H9 (cell line): ENCODE data around the gene TRA2B. TPM values are rescaled to one million over a fixed set of nuclear protein-coding genes. Genes with fewer than 3 reads are reported as not detected.

ENCODE experiments used
- DNase-seq: peaks from one replicate; pipeline ENCODE4 v3.0.0-alpha.2; 2017
- H2AFZ ChIP-seq: one replicate; pipeline ENCODE4 v1.6.1; 2013; ENCODE audit warnings: mild to moderate bottlenecking, low read length, control low read depth, moderate library complexity
- H2AK5ac ChIP-seq: 2 replicates; pipeline ENCODE4 v1.6.1; 2013; ENCODE audit warnings: low read length, control low read depth, mixed read lengths; ENCODE audit not compliant: insufficient read length
- H2BK120ac ChIP-seq: one replicate; pipeline ENCODE4 v1.6.1; 2013; ENCODE audit warnings: low read depth, mild to moderate bottlenecking, low read length, control low read depth, inconsistent platforms; ENCODE audit not compliant: poor library complexity, severe bottlenecking
- H2BK12ac ChIP-seq: 2 replicates; pipeline ENCODE4 v1.6.1; 2013; ENCODE audit warnings: low read length, control low read depth, mixed read lengths, low read depth; ENCODE audit not compliant: insufficient read length
- H2BK15ac ChIP-seq: 2 replicates; pipeline ENCODE4 v1.6.1; 2013; ENCODE audit warnings: low read depth, low read length, control low read depth
- H2BK20ac ChIP-seq: one replicate; pipeline ENCODE4 v1.6.1; 2013; ENCODE audit warnings: low read depth, mild to moderate bottlenecking, low read length, control low read depth, inconsistent platforms; ENCODE audit not compliant: poor library complexity, severe bottlenecking
- H2BK5ac ChIP-seq: 2 replicates; pipeline ENCODE4 v1.6.1; 2013; ENCODE audit warnings: low read length, control low read depth, mixed read lengths; ENCODE audit not compliant: insufficient read length
- H3K14ac ChIP-seq: 2 replicates; pipeline ENCODE4 v1.6.1; 2013; ENCODE audit warnings: low read length, control low read depth; ENCODE audit not compliant: insufficient read depth
- H3K18ac ChIP-seq: 2 replicates; pipeline ENCODE4 v1.6.1; 2013; ENCODE audit warnings: low read depth, mild to moderate bottlenecking, mixed read lengths, low read length, control low read depth; ENCODE audit not compliant: insufficient read length
- H3K23ac ChIP-seq: 2 replicates; pipeline ENCODE4 v1.6.1; 2013; ENCODE audit warnings: low read length, control low read depth, mixed read lengths, low read depth; ENCODE audit not compliant: insufficient read length
- H3K23me2 ChIP-seq: 2 replicates; pipeline ENCODE4 v1.6.1; 2013; ENCODE audit warnings: low read depth, mild to moderate bottlenecking, mixed read lengths, low read length, control low read depth; ENCODE audit not compliant: insufficient read length, poor library complexity, severe bottlenecking
- H3K27ac ChIP-seq: 2 replicates; pipeline ENCODE4 v1.5.1; 2013; ENCODE audit warnings: low read length, control low read depth, mixed read lengths, low read depth; ENCODE audit not compliant: insufficient read length
- H3K27me3 ChIP-seq: 2 replicates; pipeline ENCODE4 v1.6.1; 2013; ENCODE audit warnings: low read length, control low read depth, inconsistent platforms; ENCODE audit not compliant: insufficient read depth
- H3K4ac ChIP-seq: 2 replicates; pipeline ENCODE4 v1.6.1; 2013; ENCODE audit warnings: low read depth, mild to moderate bottlenecking, control low read depth, inconsistent platforms, low read length, moderate library complexity
- H3K4me1 ChIP-seq: 2 replicates; pipeline ENCODE4 v1.6.1; 2013; ENCODE audit warnings: low read length, control low read depth, inconsistent platforms; ENCODE audit not compliant: insufficient read depth
- H3K4me2 ChIP-seq: 2 replicates; pipeline ENCODE4 v1.6.1; 2013; ENCODE audit warnings: low read length, control low read depth, mixed read lengths; ENCODE audit not compliant: insufficient read length, insufficient read depth
- H3K56ac ChIP-seq: 2 replicates; pipeline ENCODE4 v1.6.1; 2013; ENCODE audit warnings: low read depth, mild to moderate bottlenecking, mixed read lengths, low read length, control low read depth; ENCODE audit not compliant: insufficient read length
- H3K79me1 ChIP-seq: 2 replicates; pipeline ENCODE4 v1.6.1; 2013; ENCODE audit warnings: low read depth, mild to moderate bottlenecking, moderate library complexity, low read length, control low read depth, inconsistent platforms; ENCODE audit not compliant: insufficient read depth, poor library complexity, severe bottlenecking
- H3K79me2 ChIP-seq: 2 replicates; pipeline ENCODE4 v1.6.1; 2013; ENCODE audit warnings: low read length, control low read depth, inconsistent platforms; ENCODE audit not compliant: insufficient read depth
- H3K9ac ChIP-seq: 2 replicates; pipeline ENCODE4 v1.6.1; 2013; ENCODE audit warnings: low read length, control low read depth, mixed read lengths; ENCODE audit not compliant: insufficient read length; ENCODE audit errors: extremely low read depth
- H3K9me3 ChIP-seq: one replicate; pipeline ENCODE4 v1.6.1; 2013; ENCODE audit warnings: low read depth, low read length, inconsistent platforms; ENCODE audit not compliant: control insufficient read depth
- H3T11ph ChIP-seq: one replicate; pipeline ENCODE4 v1.6.1; 2013; ENCODE audit warnings: mild to moderate bottlenecking, low read length, control low read depth, inconsistent platforms
- H4K20me1 ChIP-seq: one replicate; pipeline ENCODE4 v1.6.1; 2013; ENCODE audit not compliant: control insufficient read depth, insufficient read length, insufficient read depth
- H4K5ac ChIP-seq: 2 replicates; pipeline ENCODE4 v1.6.1; 2013; ENCODE audit warnings: low read depth, mild to moderate bottlenecking, mixed read lengths, low read length, control low read depth; ENCODE audit not compliant: insufficient read length
- H4K8ac ChIP-seq: replicated peaks from 2 replicates; pipeline ENCODE4 v1.6.1; 2013; ENCODE audit warnings: low read length, control low read depth, mixed read lengths, low read depth; ENCODE audit not compliant: insufficient read length
- H4K91ac ChIP-seq: 2 replicates; pipeline ENCODE4 v1.6.1; 2013; ENCODE audit warnings: low read depth, mild to moderate bottlenecking, moderate library complexity, mixed read lengths, low read length, control low read depth; ENCODE audit not compliant: insufficient read length
- H3K27ac Mint-ChIP-seq, 3 experiments: 2 replicates in 2 of 3; 3 replicates in 1 of 3; pipeline ENCODE4 v1.8.0; 2020 to 2021; ENCODE audit warnings: mixed read lengths in 3 of 3, mild to moderate bottlenecking in 1 of 3, moderate library complexity in 1 of 3
- H3K27me3 Mint-ChIP-seq: 2 replicates; pipeline ENCODE4 v1.8.0; 2021; ENCODE audit warnings: low read depth, mild to moderate bottlenecking, moderate library complexity, mixed read lengths
- H3K36me3 Mint-ChIP-seq, 3 experiments: 2 replicates in 2 of 3; 3 replicates in 1 of 3; pipeline ENCODE4 v1.8.0; 2020 to 2021; ENCODE audit warnings: low read depth in 3 of 3, mixed read lengths in 3 of 3; ENCODE audit not compliant: insufficient read depth in 1 of 3
- H3K4me1 Mint-ChIP-seq, 2 experiments: 2 replicates each; pipeline ENCODE4 v1.8.0; 2020; ENCODE audit warnings: mixed read lengths in 2 of 2
- H3K4me3 Mint-ChIP-seq, 2 experiments: 2 replicates in 1 of 2; 3 replicates in 1 of 2; pipeline ENCODE4 v1.8.0; 2020 to 2021; ENCODE audit warnings: mild to moderate bottlenecking in 2 of 2, mixed read lengths in 2 of 2, moderate library complexity in 1 of 2
- H3K9me3 Mint-ChIP-seq, 2 experiments: 2 replicates in 1 of 2; 3 replicates in 1 of 2; pipeline ENCODE4 v1.8.0; 2020; ENCODE audit warnings: mild to moderate bottlenecking in 2 of 2, mixed read lengths in 2 of 2, moderate library complexity in 1 of 2
- WGBS: extraction: QIAGEN DNeasy Blood & Tissue Kit; methylation state at CpG from one replicate; pipeline ENCODE4 v1.1.7; 2013; ENCODE audit warnings: missing lambda C conversion rate, low lambda C conversion rate, mixed read lengths; ENCODE audit not compliant: insufficient read length; ENCODE audit errors: extremely low coverage; 5-methylcytosine and 5-hydroxymethylcytosine counted together
- total RNA-seq: library from RNA; stranded (reverse); gene quantifications from 2 replicates; pipeline ENCODE4 v1.2.1, GENCODE V29; 2021
- TF ChIP-seq, protein P1 (sequence below): fragments of 200-600 bp; sonication (generic); conservative IDR thresholded peaks from 3 replicates; pipeline ENCODE4 v1.8.0; 2021; ENCODE audit warnings: antibody characterized with exemption, mild to moderate bottlenecking

TRA2B gene
- total RNA-seq, 1 experiment from 2014 or later, result 344 TPM

GRCh38 chr3:185930393-185931107 lies 7.3 kb downstream of the TRA2B start:
- Histone ChIP-seq H2BK5ac (no peak overlapping the region), H3K9ac (no peak overlapping the region), H3K23ac (no peak overlapping the region), H4K8ac (no peak overlapping the region), H3T11ph (no peak overlapping the region), H3K23me2 (peaks cover 13% of the 10 kb centered on the region), H2AFZ (no peak overlapping the region), H3K56ac (no peak overlapping the region), H2AK5ac (no peak overlapping the region), H3K18ac (no peak overlapping the region), H2BK15ac (no peak overlapping the region), H4K20me1 (no peaks in the 10 kb centered on the region), H3K4me2 (peak overlapping the region; percentile 45), H3K27ac (no peak overlapping the region), H2BK120ac (no peak overlapping the region), H3K79me1 (no peaks in the 10 kb centered on the region), H3K4ac (no peak overlapping the region), H3K4me1 (peaks cover 13% of the 10 kb centered on the region), H4K5ac (no peak overlapping the region), H2BK20ac (no peak overlapping the region), H3K27me3 (no peaks in the 10 kb centered on the region), H3K9me3 (no peaks in the 10 kb centered on the region), H2BK12ac (no peak overlapping the region), H3K79me2 (peaks cover 95% of the 10 kb centered on the region), H4K91ac (no peak overlapping the region), H3K14ac (no peak overlapping the region)
- Mint-ChIP-seq H3K4me3 (peak overlapping the region; percentile 69 to 100; a peak in 4 of 5 replicates), H3K9me3 (no peaks in the 10 kb centered on the region), H3K4me1 (peaks cover 89 to 90% of the 10 kb centered on the region in 2 experiments), H3K27me3 (no peaks in the 10 kb centered on the region), H3K36me3 (peaks cover 56 to 85% (median 79%) of the 10 kb centered on the region in 3 experiments), H3K27ac (peak overlapping the region in 2 of 3 experiments; percentile 8 to 42; a peak in 4 of 7 replicates)
- no CpG with 5 or more reads among the region's 3 CpGs for WGBS
- DNase-seq, result no peak
- TF ChIP-seq, protein P1, sequence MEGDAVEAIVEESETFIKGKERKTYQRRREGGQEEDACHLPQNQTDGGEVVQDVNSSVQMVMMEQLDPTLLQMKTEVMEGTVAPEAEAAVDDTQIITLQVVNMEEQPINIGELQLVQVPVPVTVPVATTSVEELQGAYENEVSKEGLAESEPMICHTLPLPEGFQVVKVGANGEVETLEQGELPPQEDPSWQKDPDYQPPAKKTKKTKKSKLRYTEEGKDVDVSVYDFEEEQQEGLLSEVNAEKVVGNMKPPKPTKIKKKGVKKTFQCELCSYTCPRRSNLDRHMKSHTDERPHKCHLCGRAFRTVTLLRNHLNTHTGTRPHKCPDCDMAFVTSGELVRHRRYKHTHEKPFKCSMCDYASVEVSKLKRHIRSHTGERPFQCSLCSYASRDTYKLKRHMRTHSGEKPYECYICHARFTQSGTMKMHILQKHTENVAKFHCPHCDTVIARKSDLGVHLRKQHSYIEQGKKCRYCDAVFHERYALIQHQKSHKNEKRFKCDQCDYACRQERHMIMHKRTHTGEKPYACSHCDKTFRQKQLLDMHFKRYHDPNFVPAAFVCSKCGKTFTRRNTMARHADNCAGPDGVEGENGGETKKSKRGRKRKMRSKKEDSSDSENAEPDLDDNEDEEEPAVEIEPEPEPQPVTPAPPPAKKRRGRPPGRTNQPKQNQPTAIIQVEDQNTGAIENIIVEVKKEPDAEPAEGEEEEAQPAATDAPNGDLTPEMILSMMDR, result no peak
